NB4 (cell line): ENCODE measurements around the gene NKAP.

Experiments used
- POLR2A ChIP-seq: IDR thresholded peaks from 2 replicates; pipeline ENCODE4 v1.6.1; 2011; ENCODE audit warnings: mild to moderate bottlenecking; ENCODE audit not compliant: insufficient read length; ENCODE audit errors: extremely low read depth
- TF ChIP-seq, protein P1 (sequence below): IDR thresholded peaks from one replicate; pipeline ENCODE4 v1.5.1; 2012; ENCODE audit warnings: low read depth, low read length

DNA sequence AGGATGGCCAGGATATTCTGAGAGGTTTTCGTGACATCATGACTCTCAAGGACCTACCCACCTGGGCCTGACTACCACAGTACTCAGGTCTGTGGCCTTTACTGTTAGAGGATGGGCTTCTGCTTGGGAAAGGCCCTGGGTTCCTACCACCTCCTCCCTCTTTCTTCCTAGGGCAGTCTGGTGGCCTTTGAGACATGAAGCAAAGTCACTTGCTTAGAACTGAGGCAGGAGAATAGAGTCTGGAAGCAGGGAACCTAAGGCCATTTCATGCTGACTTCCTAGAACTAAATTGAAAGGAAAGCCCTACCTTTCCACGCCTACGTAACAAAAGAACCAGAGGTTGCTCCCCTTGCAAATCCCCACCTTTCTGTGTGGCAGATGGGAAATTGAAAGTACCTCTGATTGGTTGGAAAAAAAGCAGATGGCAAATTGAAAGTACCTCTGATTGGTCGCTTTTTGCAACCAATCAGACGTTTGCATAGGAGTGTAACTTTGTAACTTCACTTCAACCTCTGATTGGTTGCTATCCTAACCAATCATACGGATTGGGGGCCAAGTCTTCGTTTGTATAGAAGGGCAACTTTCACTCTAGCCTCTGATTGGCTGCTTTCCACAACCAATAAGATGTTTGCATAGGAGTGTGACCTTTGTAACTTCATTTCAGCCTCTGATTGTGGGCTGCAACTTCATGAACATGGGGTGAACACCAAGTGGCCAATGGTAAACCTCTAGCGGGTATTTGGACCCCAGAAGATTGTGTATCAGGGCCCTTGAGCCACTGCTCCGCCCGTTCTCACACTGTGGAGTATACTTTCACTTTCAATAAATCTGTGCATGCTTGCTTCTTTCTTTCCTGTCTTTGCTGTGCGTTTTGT is 57.8 kb downstream of the NKAP start:
- TF ChIP-seq, protein P1, sequence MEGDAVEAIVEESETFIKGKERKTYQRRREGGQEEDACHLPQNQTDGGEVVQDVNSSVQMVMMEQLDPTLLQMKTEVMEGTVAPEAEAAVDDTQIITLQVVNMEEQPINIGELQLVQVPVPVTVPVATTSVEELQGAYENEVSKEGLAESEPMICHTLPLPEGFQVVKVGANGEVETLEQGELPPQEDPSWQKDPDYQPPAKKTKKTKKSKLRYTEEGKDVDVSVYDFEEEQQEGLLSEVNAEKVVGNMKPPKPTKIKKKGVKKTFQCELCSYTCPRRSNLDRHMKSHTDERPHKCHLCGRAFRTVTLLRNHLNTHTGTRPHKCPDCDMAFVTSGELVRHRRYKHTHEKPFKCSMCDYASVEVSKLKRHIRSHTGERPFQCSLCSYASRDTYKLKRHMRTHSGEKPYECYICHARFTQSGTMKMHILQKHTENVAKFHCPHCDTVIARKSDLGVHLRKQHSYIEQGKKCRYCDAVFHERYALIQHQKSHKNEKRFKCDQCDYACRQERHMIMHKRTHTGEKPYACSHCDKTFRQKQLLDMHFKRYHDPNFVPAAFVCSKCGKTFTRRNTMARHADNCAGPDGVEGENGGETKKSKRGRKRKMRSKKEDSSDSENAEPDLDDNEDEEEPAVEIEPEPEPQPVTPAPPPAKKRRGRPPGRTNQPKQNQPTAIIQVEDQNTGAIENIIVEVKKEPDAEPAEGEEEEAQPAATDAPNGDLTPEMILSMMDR: no peak
- no peak for TF ChIP-seq POLR2A
